IMR-90 (cell line): ENCODE measurements around the gene PDE6B. TPM values are rescaled to one million over a fixed set of nuclear protein-coding genes. Genes with fewer than 3 reads are reported as not detected.

Source experiments
- ATAC-seq: fragments of 200-7000 bp; cut with Tn5 transposase; 2 replicates; pipeline ENCODE4 v1.9.1; 2020; ENCODE audit warnings: low read depth, mild to moderate bottlenecking, moderate library complexity
- BruUV-seq: library from RNA; stranded (reverse); fragments of 400-500 nt; replicated peaks from 2 replicates; lab custom pipeline; 2021; lab: Mats Ljungman, UMichigan
- CTCF ChIA-PET: fragments of 300-600 bp; formaldehyde crosslinking; extraction: SDS; loops from one replicate; lab custom pipeline; 2021; ENCODE audit warnings: antibody characterized with exemption; lab: Yijun Ruan, JAX
- POLR2A ChIA-PET: fragments of 300-600 bp; sonication (Branson Sonifier 250); formaldehyde crosslinking; loops from one replicate; lab custom pipeline; 2022; ENCODE audit warnings: antibody characterized with exemption; ENCODE audit not compliant: unreplicated experiment; lab: Charles Lee
- DNase-seq: peaks from one replicate; pipeline ENCODE4 v3.0.0; 2013
- H2AFZ ChIP-seq: replicated peaks from 2 replicates; pipeline ENCODE3; 2013; ENCODE audit warnings: low read length, mild to moderate bottlenecking; ENCODE audit not compliant: poor library complexity
- H2AK5ac ChIP-seq: 2 replicates; pipeline ENCODE4 v1.6.1; 2013; ENCODE audit warnings: low read depth, low read length, inconsistent platforms
- H2AK9ac ChIP-seq: replicated peaks from 2 replicates; pipeline ENCODE3; 2013; ENCODE audit warnings: mild to moderate bottlenecking, low read depth, low read length, moderate library complexity; ENCODE audit not compliant: poor library complexity
- H2BK120ac ChIP-seq: 2 replicates; pipeline ENCODE4 v1.6.1; 2013; ENCODE audit warnings: low read depth, low read length, inconsistent platforms
- H2BK15ac ChIP-seq: 3 replicates; pipeline ENCODE4 v1.6.1; 2013; ENCODE audit warnings: low read depth, low read length, inconsistent platforms
- H2BK20ac ChIP-seq: 2 replicates; pipeline ENCODE4 v1.6.1; 2013; ENCODE audit warnings: low read depth, mild to moderate bottlenecking, inconsistent platforms, low read length, moderate library complexity
- H2BK5ac ChIP-seq: 2 replicates; pipeline ENCODE4 v1.6.1; 2013; ENCODE audit warnings: mild to moderate bottlenecking, low read depth, low read length, inconsistent platforms; ENCODE audit not compliant: poor library complexity, severe bottlenecking
- H3K14ac ChIP-seq: replicated peaks from 2 replicates; pipeline ENCODE4 v1.6.1; 2013; ENCODE audit warnings: low read depth, low read length, inconsistent platforms
- H3K18ac ChIP-seq: 2 replicates; pipeline ENCODE4 v1.6.1; 2013; ENCODE audit warnings: low read depth, low read length, control low read depth
- H3K23ac ChIP-seq: 2 replicates; pipeline ENCODE4 v1.6.1; 2013; ENCODE audit warnings: low read depth, low read length, inconsistent platforms
- H3K27ac ChIP-seq: 2 replicates; pipeline ENCODE4 v1.5.1; 2013; ENCODE audit warnings: mild to moderate bottlenecking, control low read depth, low read length; ENCODE audit not compliant: insufficient read depth
- H3K27me3 ChIP-seq: 2 replicates; pipeline ENCODE4 v1.6.1; 2013; ENCODE audit warnings: low read length; ENCODE audit not compliant: control insufficient read depth, insufficient read depth
- H3K36me3 ChIP-seq: 2 replicates; pipeline ENCODE4 v1.6.1; 2013; ENCODE audit warnings: low read length, mixed read lengths; ENCODE audit not compliant: control insufficient read depth, insufficient read depth
- H3K4ac ChIP-seq: 2 replicates; pipeline ENCODE4 v1.6.1; 2013; ENCODE audit warnings: low read depth, low read length, inconsistent platforms
- H3K4me1 ChIP-seq: 2 replicates; pipeline ENCODE4 v1.6.1; 2013; ENCODE audit warnings: low read length, mixed read lengths; ENCODE audit not compliant: control insufficient read depth, insufficient read depth
- H3K4me2 ChIP-seq: 2 replicates; pipeline ENCODE4 v1.6.1; 2013; ENCODE audit warnings: low read depth, mild to moderate bottlenecking, control low read depth, low read length, moderate library complexity
- H3K4me3 ChIP-seq: 2 replicates; pipeline ENCODE4 v1.5.1; 2013; ENCODE audit warnings: low read depth, mild to moderate bottlenecking, control low read depth, low read length, moderate library complexity; ENCODE audit not compliant: insufficient read depth
- H3K56ac ChIP-seq: 2 replicates; pipeline ENCODE4 v1.6.1; 2013; ENCODE audit warnings: low read length, inconsistent platforms; ENCODE audit not compliant: insufficient read depth; ENCODE audit errors: extremely low read depth
- H3K79me1 ChIP-seq, 2 experiments: 2 replicates each; pipeline ENCODE4 v1.6.1; 2013; ENCODE audit warnings: low read length in 2 of 2, inconsistent platforms in 1 of 2, low read depth in 1 of 2
- H3K9ac ChIP-seq: 2 replicates; pipeline ENCODE4 v1.6.1; 2013; ENCODE audit warnings: low read depth, low read length, control low read depth
- H3K9me1 ChIP-seq: 2 replicates; pipeline ENCODE4 v1.6.1; 2013; ENCODE audit warnings: low read length, inconsistent platforms; ENCODE audit not compliant: insufficient read depth
- H3K9me3 ChIP-seq: 2 replicates; pipeline ENCODE4 v1.6.1; 2013; ENCODE audit warnings: low read length; ENCODE audit not compliant: control insufficient read depth, insufficient read depth
- H4K20me1 ChIP-seq: 2 replicates; pipeline ENCODE4 v1.6.1; 2013; ENCODE audit warnings: low read length, inconsistent platforms; ENCODE audit not compliant: insufficient read depth
- H4K5ac ChIP-seq: 2 replicates; pipeline ENCODE4 v1.6.1; 2013; ENCODE audit warnings: mild to moderate bottlenecking, low read depth, low read length, control low read depth
- H4K8ac ChIP-seq, 2 experiments: 2 replicates each; pipeline ENCODE4 v1.6.1; 2013; ENCODE audit warnings: low read depth in 2 of 2, low read length in 2 of 2, control low read depth in 1 of 2, inconsistent platforms in 1 of 2
- H4K91ac ChIP-seq: 2 replicates; pipeline ENCODE4 v1.6.1; 2013; ENCODE audit warnings: low read depth, low read length, inconsistent platforms; ENCODE audit not compliant: insufficient read depth
- CEBPB ChIP-seq: IDR thresholded peaks from 2 replicates; pipeline ENCODE4 v1.6.1; 2012; ENCODE audit warnings: low read depth, low read length, improper control_type of control experiment
- MAFK ChIP-seq: IDR thresholded peaks from 2 replicates; pipeline ENCODE4 v1.6.1; 2012; ENCODE audit warnings: low read depth, low read length, improper control_type of control experiment
- MAZ ChIP-seq: IDR thresholded peaks from 2 replicates; pipeline ENCODE4 v1.6.1; 2012; ENCODE audit warnings: low read depth, mild to moderate bottlenecking, low read length, improper control_type of control experiment, moderate library complexity, borderline replicate concordance
- POLR2A ChIP-seq: IDR thresholded peaks from 2 replicates; pipeline ENCODE4 v1.6.1; 2012; ENCODE audit warnings: mild to moderate bottlenecking, low read depth, low read length
- RAD21 ChIP-seq: IDR thresholded peaks from 2 replicates; pipeline ENCODE4 v1.6.1; 2012; ENCODE audit warnings: low read length, improper control_type of control experiment
- RCOR1 ChIP-seq: IDR thresholded peaks from 2 replicates; pipeline ENCODE4 v1.6.1; 2012; ENCODE audit warnings: mild to moderate bottlenecking, low read length, improper control_type of control experiment; ENCODE audit not compliant: insufficient replicate concordance
- RFX5 ChIP-seq: IDR thresholded peaks from 2 replicates; pipeline ENCODE4 v1.8.0; 2012; ENCODE audit warnings: low read depth, mild to moderate bottlenecking, low read length, moderate library complexity
- SMC3 ChIP-seq: fragments of 150-350 bp; IDR thresholded peaks from 2 replicates; pipeline ENCODE4 v1.6.1; 2016; ENCODE audit warnings: low read depth, mild to moderate bottlenecking, antibody characterized with exemption, low read length, moderate library complexity
- WGBS, 2 experiments: methylation state at CpG; one replicate each; pipeline versions ENCODE4 v1.1.5 to v1.1.7; 2013; ENCODE audit warnings: missing lambda C conversion rate in 2 of 2; ENCODE audit not compliant: insufficient read length in 1 of 2; ENCODE audit errors: extremely low coverage in 2 of 2; 5-methylcytosine and 5-hydroxymethylcytosine counted together
- dilution Hi-C: fragments of 300-500 bp; cut with HindIII; formaldehyde crosslinking; loops from one replicate; pipeline ENCODE4 v1.14.3; 2018; ENCODE audit warnings: low sequenced_read_pairs; ENCODE audit not compliant: unreplicated experiment
- in situ Hi-C: fragments of 300-500 bp; cut with MboI; formaldehyde crosslinking; loops from 3 replicates; pipeline ENCODE4 v1.14.3; 2019; ENCODE audit warnings: low sequenced_read_pairs, inconsistent platforms, mixed read lengths
- intact Hi-C: fragments of 100-400 bp; cut with micrococcal nuclease; formaldehyde crosslinking; loops from 2 replicates; pipeline ENCODE4 v1.10.0; 2022
- polyA plus RNA-seq, 3 experiments: library from polyadenylated mRNA; depleted of rRNA; stranded (reverse); fragments of >200 nt; gene quantifications; 2 replicates each; pipeline ENCODE4 v1.2.3, GENCODE V29; 2012; ENCODE audit warnings: low replicate concordance in 1 of 3
- total RNA-seq: library from RNA; depleted of rRNA; stranded (reverse); fragments of >200 nt; gene quantifications from 2 replicates; pipeline ENCODE4 v1.2.3, GENCODE V29; 2012
- TF ChIP-seq, protein P1 (sequence below): conservative IDR thresholded peaks from 2 replicates; pipeline ENCODE4 v1.5.1; 2012; ENCODE audit warnings: mild to moderate bottlenecking, low read depth, low read length, improper control_type of control experiment
- TF ChIP-seq, protein P2 (sequence below): fragments of 150-350 bp; IDR thresholded peaks from 2 replicates; pipeline ENCODE4 v1.6.1; 2017; ENCODE audit warnings: mild to moderate bottlenecking, antibody characterized with exemption, low read length, low read depth
- TF ChIP-seq, protein P3 (sequence below): fragments of 150-350 bp; IDR thresholded peaks from 2 replicates; pipeline ENCODE4 v1.6.1; 2016; ENCODE audit warnings: low read depth, mild to moderate bottlenecking, low read length, moderate library complexity, borderline replicate concordance

PDE6B gene
- total and polyA plus RNA-seq, 2 of the 4 experiments (the other 2 are of a cell fraction) = under 0.01 TPM; not detected in 1

DNA sequence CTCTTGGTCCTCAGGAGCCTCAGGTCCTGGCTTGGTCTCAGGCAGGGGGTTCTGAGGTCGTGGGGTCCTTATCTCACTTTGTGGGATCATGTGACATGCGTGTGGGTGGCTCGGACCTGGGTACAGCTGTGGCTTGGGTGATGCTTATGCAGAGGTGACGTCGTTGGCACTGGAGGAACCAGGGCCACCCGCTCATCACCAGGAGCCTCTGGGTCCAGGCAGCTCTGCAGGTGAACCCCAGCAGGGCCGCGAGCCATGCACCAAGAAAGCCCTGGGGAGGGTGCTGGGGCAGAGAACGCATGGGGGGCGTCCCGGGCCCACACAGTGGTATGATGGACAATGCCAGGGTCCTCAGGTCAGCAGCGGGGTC lies 40.0 kb downstream of the PDE6B start:
- Histone ChIP-seq H3K9ac (no peak overlapping the region), H3K4me2 (no peak overlapping the region), H3K14ac (no peak overlapping the region), H2BK15ac (no peak overlapping the region), H2BK5ac (no peak overlapping the region), H2BK20ac (no peak overlapping the region), H3K4ac (no peak overlapping the region), H4K91ac (no peak overlapping the region), H3K18ac (no peak overlapping the region), H3K9me3 (no peaks in the 10 kb centered on the region; the same call in 1 of the 2 replicates), H2AFZ (no peak overlapping the region), H4K20me1 (no peaks in the 10 kb centered on the region), H3K27ac (no peak overlapping the region), H3K27me3 (peaks cover 4% of the 10 kb centered on the region; the same call in 1 of the 2 replicates), H3K9me1 (no peaks in the 10 kb centered on the region), H3K36me3 (no peaks in the 10 kb centered on the region), H3K4me3 (no peak overlapping the region), H4K8ac (no peak overlapping the region), H3K4me1 (no peaks in the 10 kb centered on the region), H3K56ac (no peak overlapping the region), H3K79me1 (no peaks in the 10 kb centered on the region), H4K5ac (no peak overlapping the region), H3K23ac (no peak overlapping the region), H2BK120ac (no peak overlapping the region), H2AK5ac (no peak overlapping the region), H2AK9ac (no peak overlapping the region)
- CTCF ChIA-PET = no interaction called here
- DNase-seq (no peak), ATAC-seq (no peak)
- TF ChIP-seq, protein P1, sequence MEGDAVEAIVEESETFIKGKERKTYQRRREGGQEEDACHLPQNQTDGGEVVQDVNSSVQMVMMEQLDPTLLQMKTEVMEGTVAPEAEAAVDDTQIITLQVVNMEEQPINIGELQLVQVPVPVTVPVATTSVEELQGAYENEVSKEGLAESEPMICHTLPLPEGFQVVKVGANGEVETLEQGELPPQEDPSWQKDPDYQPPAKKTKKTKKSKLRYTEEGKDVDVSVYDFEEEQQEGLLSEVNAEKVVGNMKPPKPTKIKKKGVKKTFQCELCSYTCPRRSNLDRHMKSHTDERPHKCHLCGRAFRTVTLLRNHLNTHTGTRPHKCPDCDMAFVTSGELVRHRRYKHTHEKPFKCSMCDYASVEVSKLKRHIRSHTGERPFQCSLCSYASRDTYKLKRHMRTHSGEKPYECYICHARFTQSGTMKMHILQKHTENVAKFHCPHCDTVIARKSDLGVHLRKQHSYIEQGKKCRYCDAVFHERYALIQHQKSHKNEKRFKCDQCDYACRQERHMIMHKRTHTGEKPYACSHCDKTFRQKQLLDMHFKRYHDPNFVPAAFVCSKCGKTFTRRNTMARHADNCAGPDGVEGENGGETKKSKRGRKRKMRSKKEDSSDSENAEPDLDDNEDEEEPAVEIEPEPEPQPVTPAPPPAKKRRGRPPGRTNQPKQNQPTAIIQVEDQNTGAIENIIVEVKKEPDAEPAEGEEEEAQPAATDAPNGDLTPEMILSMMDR = no peak
- TF ChIP-seq CEBPB (no peak), MAFK (no peak), POLR2A (no peak), RCOR1 (no peak), RFX5 (no peak), RAD21 (no peak), SMC3 (no peak), MAZ (no peak)
- TF ChIP-seq, protein P2, sequence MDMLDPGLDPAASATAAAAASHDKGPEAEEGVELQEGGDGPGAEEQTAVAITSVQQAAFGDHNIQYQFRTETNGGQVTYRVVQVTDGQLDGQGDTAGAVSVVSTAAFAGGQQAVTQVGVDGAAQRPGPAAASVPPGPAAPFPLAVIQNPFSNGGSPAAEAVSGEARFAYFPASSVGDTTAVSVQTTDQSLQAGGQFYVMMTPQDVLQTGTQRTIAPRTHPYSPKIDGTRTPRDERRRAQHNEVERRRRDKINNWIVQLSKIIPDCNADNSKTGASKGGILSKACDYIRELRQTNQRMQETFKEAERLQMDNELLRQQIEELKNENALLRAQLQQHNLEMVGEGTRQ = no peak
- TF ChIP-seq, protein P3, sequence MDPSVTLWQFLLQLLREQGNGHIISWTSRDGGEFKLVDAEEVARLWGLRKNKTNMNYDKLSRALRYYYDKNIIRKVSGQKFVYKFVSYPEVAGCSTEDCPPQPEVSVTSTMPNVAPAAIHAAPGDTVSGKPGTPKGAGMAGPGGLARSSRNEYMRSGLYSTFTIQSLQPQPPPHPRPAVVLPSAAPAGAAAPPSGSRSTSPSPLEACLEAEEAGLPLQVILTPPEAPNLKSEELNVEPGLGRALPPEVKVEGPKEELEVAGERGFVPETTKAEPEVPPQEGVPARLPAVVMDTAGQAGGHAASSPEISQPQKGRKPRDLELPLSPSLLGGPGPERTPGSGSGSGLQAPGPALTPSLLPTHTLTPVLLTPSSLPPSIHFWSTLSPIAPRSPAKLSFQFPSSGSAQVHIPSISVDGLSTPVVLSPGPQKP = no peak
- 83% methylated on average over 10 of the region's 12 CpGs; no CpG with 5 or more reads in 1 of the 2 experiments for WGBS, 2 experiments
- POLR2A ChIA-PET = no interaction called here
- no TSS peak for BruUV-seq
- intact Hi-C loops = no loop called here
- in situ Hi-C loops = no loop called here
- dilution Hi-C loops = no loop called here
